K562 (cell line): ENCODE results near the gene PLEKHO2. TPM values are rescaled to one million over a fixed set of nuclear protein-coding genes. Genes with fewer than 3 reads are reported as not detected.

Experiments used
- ATAC-seq: fragments of 200-7000 bp; cut with Tn5 transposase; 3 replicates; pipeline ENCODE4 v1.9.1; 2020; ENCODE audit warnings: moderate library complexity
- BruUV-seq: library from RNA; stranded (reverse); fragments of 400-500 nt; replicated peaks from 2 replicates; lab custom pipeline; 2021; lab: Mats Ljungman, UMichigan
- CTCF ChIA-PET: fragments of 300-600 bp; formaldehyde crosslinking; extraction: SDS; loops from one replicate; lab custom pipeline; 2021; ENCODE audit warnings: low intra/inter-chr PET ratio; lab: Yijun Ruan, JAX
- POLR2A ChIA-PET: fragments of 300-600, 350-650 bp; sonication (Branson Sonifier 250); formaldehyde crosslinking; extraction: SDS; loops from one replicate; lab custom pipeline; 2021; ENCODE audit warnings: antibody characterized with exemption, inconsistent platforms; lab: Yijun Ruan, JAX
- DNase-seq, 4 experiments: peaks; one replicate each; pipeline versions ENCODE4 v3.0.0 to v3.0.0-alpha.2; 2011 to 2018; ENCODE audit warnings: low spot score in 3 of 4, mixed read lengths in 3 of 4; ENCODE audit errors: extremely low read depth in 1 of 4
- FAIRE-seq: peaks from 2 replicates; lab custom pipeline; 2011; peaks lifted over from hg19 to GRCh38; lab: Jason Lieb, UNC
- H2AFZ ChIP-seq: 2 replicates; pipeline ENCODE4 v1.6.0; 2011; ENCODE audit warnings: low read depth, low read length, control low read depth, inconsistent platforms
- H3K27ac ChIP-seq: fragments of 200-600 bp; 3 replicates; pipeline ENCODE4 v1.8.0; 2011; ENCODE audit warnings: low read depth, mild to moderate bottlenecking, control low read depth, inconsistent platforms, low read length, moderate library complexity, mixed read lengths; ENCODE audit errors: extremely low read depth
- H3K27me3 ChIP-seq, 2 experiments: fragments of 300-600 bp in 1 of 2; 2 replicates in 1 of 2; 3 replicates in 1 of 2; pipeline versions ENCODE4 v1.6.0 to v1.8.0; 2011; ENCODE audit warnings: inconsistent platforms in 2 of 2, low read length in 2 of 2, mild to moderate bottlenecking in 1 of 2, mixed read lengths in 1 of 2, moderate library complexity in 1 of 2; ENCODE audit not compliant: control insufficient read depth in 2 of 2, insufficient read depth in 2 of 2
- H3K36me3 ChIP-seq: fragments of 300-600 bp; 3 replicates; pipeline ENCODE4 v1.8.0; 2011; ENCODE audit warnings: mild to moderate bottlenecking, low read length, inconsistent platforms; ENCODE audit not compliant: control insufficient read depth, insufficient read depth
- H3K4me1 ChIP-seq, 2 experiments: fragments of 200-600 bp in 1 of 2; replicated peaks in 1 of 2; 2 replicates in 1 of 2; 3 replicates in 1 of 2; pipeline versions ENCODE4 v1.5.1 to v1.8.0; 2011; ENCODE audit warnings: inconsistent platforms in 2 of 2, low read length in 2 of 2, mild to moderate bottlenecking in 1 of 2, mixed read lengths in 1 of 2, moderate library complexity in 1 of 2; ENCODE audit not compliant: control insufficient read depth in 2 of 2, insufficient read depth in 2 of 2
- H3K4me2 ChIP-seq: 2 replicates; pipeline ENCODE4 v1.6.1; 2011; ENCODE audit warnings: low read length, control low read depth, inconsistent platforms, mixed read lengths; ENCODE audit not compliant: insufficient read depth
- H3K4me3 ChIP-seq: fragments of 200-600 bp; sonication (generic), shearing (Covaris generic); 2 replicates; pipeline ENCODE4 v1.5.1; 2016; ENCODE audit warnings: control low read depth, inconsistent platforms
- H3K79me2 ChIP-seq: fragments of 200-600 bp; 3 replicates; pipeline ENCODE4 v1.8.0; 2011; ENCODE audit warnings: low read length, inconsistent platforms; ENCODE audit not compliant: control insufficient read depth, insufficient read depth
- H3K9ac ChIP-seq, 2 experiments: 2 replicates each; pipeline versions ENCODE4 v1.6.0 to v1.6.1; 2011; ENCODE audit warnings: low read depth in 2 of 2, low read length in 2 of 2, control low read depth in 1 of 2, inconsistent platforms in 1 of 2, mild to moderate bottlenecking in 1 of 2, mixed read lengths in 1 of 2; ENCODE audit not compliant: insufficient read depth in 1 of 2
- H3K9me1 ChIP-seq: one replicate; pipeline ENCODE4 v1.6.0; 2011; ENCODE audit warnings: inconsistent platforms, mild to moderate bottlenecking, low read length, moderate library complexity; ENCODE audit not compliant: control insufficient read depth, insufficient read depth
- H3K9me3 ChIP-seq: replicated peaks from 2 replicates; pipeline ENCODE4 v1.5.1; 2011; ENCODE audit warnings: low read depth, low read length, inconsistent platforms; ENCODE audit not compliant: control insufficient read depth, insufficient read depth
- H4K20me1 ChIP-seq: replicated peaks from 2 replicates; pipeline ENCODE4 v1.6.1; 2011; ENCODE audit warnings: low read length, inconsistent platforms, mixed read lengths; ENCODE audit not compliant: control insufficient read depth, insufficient read depth
- MBD2 ChIP-seq: sonication (generic); IDR thresholded peaks from 2 replicates; pipeline ENCODE4 v1.6.1; 2016; ENCODE audit warnings: low read depth, borderline replicate concordance
- PBX2 ChIP-seq, 2 experiments: IDR thresholded peaks in 1 of 2; conservative IDR thresholded peaks in 1 of 2; 2 replicates each; pipeline ENCODE4 v1.6.1; 2016; ENCODE audit warnings: low read depth in 2 of 2, mild to moderate bottlenecking in 1 of 2, missing compliant biosample characterization in 1 of 2, missing genetic modification characterization in 1 of 2, moderate library complexity in 1 of 2
- U2AF1 ChIP-seq: fragments of 200-400 bp; formaldehyde crosslinking; optimal IDR thresholded peaks from 2 replicates; pipeline ENCODE3; 2017; ENCODE audit warnings: mild to moderate bottlenecking, low read depth, low read length, moderate library complexity
- WGBS: fragments of 100-300 bp; shearing (Covaris generic); methylation state at CpG from one replicate; pipeline ENCODE4 v1.1.6; 2016; ENCODE audit warnings: low coverage, mixed read lengths; ENCODE audit not compliant: insufficient coverage; ENCODE audit errors: missing lambda C conversion rate; 5-methylcytosine and 5-hydroxymethylcytosine counted together
- in situ Hi-C: fragments of 300-500 bp; cut with MboI; formaldehyde crosslinking; loops from 4 replicates; pipeline ENCODE4 v1.15.0; 2018; ENCODE audit warnings: inconsistent platforms, mixed read lengths
- intact Hi-C: fragments of 100-400 bp; cut with micrococcal nuclease; formaldehyde crosslinking; loops from 2 replicates; pipeline ENCODE4 v1.14.2; 2022
- polyA plus RNA-seq, 8 experiments: library from polyadenylated mRNA; depleted of rRNA in 4 of 8; stranded (reverse) in 5 of 8; unstranded in 3 of 8; fragments of >200 nt; fragmentation: Nextera tagmentation in 2 of 8; fragmentation: Illumina TruSeq in 1 of 8; extraction: Ambion mirVana in 2 of 8; extraction: Trizol in 1 of 8; gene quantifications; 2 replicates each; pipeline versions ENCODE4 v1.2.1 to v1.2.3, GENCODE V29; 2011 to 2014; ENCODE audit warnings: inconsistent platforms in 1 of 8, missing spikeins in 1 of 8
- total RNA-seq, 7 experiments: library from RNA; depleted of rRNA in 6 of 7; stranded (reverse); fragments of >200 nt in 6 of 7; fragmentation: Illumina TruSeq in 2 of 7; extraction: Trizol in 2 of 7; gene quantifications; 2 replicates each; pipeline versions ENCODE4 v1.2.1 to v1.2.3, GENCODE V29; 2011 to 2021; ENCODE audit warnings: low replicate concordance in 1 of 7

PLEKHO2 gene
- total and polyA plus RNA-seq, 9 of the 15 experiments (the other 6 are each of a cell fraction or from before 2014, with no cell fraction given): 0.24 to 8.8 (median 5.5) TPM

DNA sequence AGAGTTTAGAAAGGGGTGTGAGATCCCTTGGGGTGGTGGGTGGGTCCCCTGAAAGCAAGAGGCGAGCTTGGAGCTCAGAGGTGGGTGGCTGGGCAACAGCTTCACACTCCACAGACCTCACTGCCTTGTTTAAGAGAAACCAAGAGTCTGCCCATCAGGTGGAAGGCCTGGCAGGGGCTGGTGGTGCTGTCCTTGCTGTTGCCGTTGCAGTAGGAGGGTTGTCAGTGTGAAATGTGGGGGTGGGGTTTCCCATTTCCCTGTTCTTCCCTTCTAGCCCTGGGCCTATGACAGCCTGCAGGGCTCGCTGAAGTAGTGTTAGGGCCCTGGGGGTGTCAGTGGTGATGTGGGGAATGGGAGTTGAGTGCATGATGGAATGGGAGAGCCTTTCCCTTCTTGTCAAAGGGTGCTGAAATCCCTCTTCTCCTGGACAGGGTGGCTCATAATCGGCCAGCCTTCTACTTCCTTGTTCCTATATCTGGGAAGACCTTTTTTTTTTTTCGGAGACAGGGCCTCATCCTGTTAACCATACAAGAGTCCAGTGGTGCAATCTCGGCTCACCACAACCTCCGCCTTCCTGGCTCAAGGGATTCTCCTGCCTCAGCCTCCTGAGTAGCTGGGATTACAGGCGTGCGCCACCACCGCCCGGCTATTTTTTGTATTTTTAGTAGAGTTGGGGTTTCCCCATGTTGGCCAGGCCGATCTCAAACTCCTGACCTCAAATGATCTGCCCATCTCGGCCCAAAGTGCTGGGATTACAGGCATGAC is 4.3 kb downstream of the PLEKHO2 start:
- TF ChIP-seq MBD2 (no peak), U2AF1 (no peak), PBX2 (CRISPR knock-in tag; IDR thresholded peaks at IDR 0.05; ENCODE audit: low read depth) (no peak), PBX2 (tag; conservative IDR thresholded peaks at IDR 0.05; ENCODE audit: low read depth) (no peak)
- TF ChIP-seq, all 486 proteins: peak for 0
- H3K27ac ChIP-seq: no peak overlapping the region
- peaks cover 46% of the 10 kb centered on the region for H3K79me2 ChIP-seq
- H3K4me3 ChIP-seq: no peak overlapping the region
- H2AFZ ChIP-seq: no peak overlapping the region
- peaks cover 33 to 34% of the 10 kb centered on the region in 2 experiments for H3K4me1 ChIP-seq
- H4K20me1 ChIP-seq: peaks cover 3% of the 10 kb centered on the region; the same call in 1 of the 2 replicates
- H3K36me3 ChIP-seq: peaks cover 22% of the 10 kb centered on the region; the same call in 2 of the 3 replicates
- H3K9me1 ChIP-seq: peaks cover 3% of the 10 kb centered on the region
- no peak for DNase-seq
- no peak overlapping the region for H3K9ac ChIP-seq
- no peaks in the 10 kb centered on the region for H3K27me3 ChIP-seq
- in situ Hi-C loops: no loop called here
- intact Hi-C loops: no loop called here
- no peak for ATAC-seq
- no peak for FAIRE-seq
- 88% methylated on average over 12 of the region's 13 CpGs for WGBS
- no peak overlapping the region for H3K4me2 ChIP-seq
- POLR2A ChIA-PET: interaction anchor here (0.7 to 0.9 kb wide), 2 partner anchors 18 to 26 kb away, joined by 3 to 4 read pairs; no protein-coding TSS in a partner anchor
- CTCF ChIA-PET: no interaction called here
- no TSS peak for BruUV-seq
- H3K9me3 ChIP-seq: no peaks in the 10 kb centered on the region
